IPS DF 4.7 (cell line): ENCODE measurements around the gene TMEM140.
"Not testable (repeated sequence)": the region's sequence is repeated elsewhere in the genome, so short reads cannot be mapped to it uniquely, and the experiment has no call there.

ENCODE experiments used
- DNase-seq: peaks from one replicate; pipeline ENCODE4 v3.0.0-alpha.2; 2013; ENCODE audit warnings: low spot score; ENCODE audit errors: extremely low read depth

The TMEM140 gene

DNA sequence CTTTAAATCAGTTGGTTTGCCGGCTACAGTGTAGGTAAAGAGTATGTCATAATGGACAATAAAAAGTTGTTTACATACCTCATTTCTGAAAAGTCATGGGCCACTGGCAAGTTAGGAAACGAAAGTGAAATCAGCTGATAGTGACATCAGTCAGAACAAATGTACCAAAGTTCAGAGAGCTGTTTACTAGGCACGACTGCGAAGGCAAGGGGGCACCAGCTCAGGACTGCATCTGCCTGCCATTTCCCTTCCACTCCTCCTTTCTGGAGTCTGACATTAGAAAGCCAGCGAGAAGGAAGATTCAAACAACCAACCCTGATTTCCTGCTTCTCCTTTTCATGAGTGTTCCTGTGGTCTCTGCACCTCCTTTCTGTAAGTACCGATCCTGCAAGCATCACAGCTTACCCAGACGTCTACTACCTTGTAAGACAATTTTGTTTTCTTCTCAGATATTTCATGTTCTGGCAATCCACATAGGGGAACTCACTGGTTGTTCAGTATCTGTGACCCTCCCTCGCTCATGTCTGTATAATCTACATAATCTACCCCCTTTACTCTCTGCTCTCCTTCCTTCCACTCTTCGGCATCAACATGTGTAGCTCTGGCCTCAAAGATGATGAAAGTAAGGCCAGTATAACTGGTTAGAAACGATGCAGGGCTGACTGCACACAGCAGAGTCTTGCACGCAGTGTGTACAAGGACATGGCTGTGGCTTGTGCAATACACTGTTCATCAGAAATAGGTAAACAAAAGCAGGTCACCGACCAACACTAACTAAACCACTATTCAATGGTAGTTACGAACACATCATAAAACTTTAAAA, at the start of gene TMEM140:
Gene TMEM140, plus strand, starts transcription at position 174 of the 823 bp plus-strand sequence. CDS start 16,370 bp downstream, outside the sequence.
- no peak for DNase-seq

DNA sequence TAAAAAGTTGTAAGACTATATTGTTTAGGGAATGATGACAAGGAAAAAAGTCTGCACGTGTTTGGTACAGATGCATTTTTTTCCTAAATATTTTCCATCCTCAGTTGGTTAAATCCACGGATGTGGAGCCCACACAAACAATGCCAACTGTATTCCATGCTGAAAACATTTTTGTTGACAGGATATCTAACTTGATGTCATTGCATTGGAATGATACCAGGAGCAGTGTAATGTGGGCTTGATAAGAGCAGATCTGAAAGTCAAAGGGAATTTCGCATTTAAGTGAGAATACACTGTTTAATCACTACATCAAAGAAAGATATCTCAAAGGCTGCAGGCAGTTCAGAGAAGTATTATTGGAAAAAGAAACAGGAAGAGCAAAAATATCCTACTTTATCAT, 49.5 kb upstream of the TMEM140 start:
- DNase-seq = no peak

- DNase-seq = no peak
Observed at GRCh38 chr7:135100856-135101255, 47.0 kb upstream of the TMEM140 start.

- no peak for DNase-seq
Observed at GRCh38 chr7:135102372-135102771, 45.5 kb upstream of the TMEM140 start.

- DNase-seq = no peak
Observed at GRCh38 chr7:135109562-135109961, 38.3 kb upstream of the TMEM140 start.

GRCh38 chr7:135109976-135110375, 37.9 kb upstream of the TMEM140 start:
- no peak for DNase-seq

- no peak for DNase-seq
Observed at GRCh38 chr7:135111379-135111778, 36.5 kb upstream of the TMEM140 start.

GRCh38 chr7:135114622-135115021, 33.2 kb upstream of the TMEM140 start:
- DNase-seq = no peak

DNA sequence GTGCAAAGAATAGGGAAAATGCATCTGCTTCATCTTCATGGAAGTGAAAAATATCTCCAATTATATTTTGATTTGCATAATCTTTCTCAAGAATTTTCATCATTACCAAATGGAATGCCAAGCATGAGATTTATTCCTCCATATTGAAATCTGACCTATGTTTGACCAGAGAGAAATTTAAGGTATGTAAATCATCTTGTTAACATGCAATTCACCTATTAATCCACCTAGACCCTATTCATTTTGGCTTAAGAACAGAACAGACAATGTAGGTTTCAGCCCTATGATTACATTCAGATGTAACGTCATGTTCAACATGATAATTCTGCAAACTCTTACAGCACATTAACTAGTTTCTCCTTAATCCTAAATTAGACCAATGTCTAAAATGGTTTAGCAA, 30.8 kb upstream of the TMEM140 start:
- no peak for DNase-seq

DNA sequence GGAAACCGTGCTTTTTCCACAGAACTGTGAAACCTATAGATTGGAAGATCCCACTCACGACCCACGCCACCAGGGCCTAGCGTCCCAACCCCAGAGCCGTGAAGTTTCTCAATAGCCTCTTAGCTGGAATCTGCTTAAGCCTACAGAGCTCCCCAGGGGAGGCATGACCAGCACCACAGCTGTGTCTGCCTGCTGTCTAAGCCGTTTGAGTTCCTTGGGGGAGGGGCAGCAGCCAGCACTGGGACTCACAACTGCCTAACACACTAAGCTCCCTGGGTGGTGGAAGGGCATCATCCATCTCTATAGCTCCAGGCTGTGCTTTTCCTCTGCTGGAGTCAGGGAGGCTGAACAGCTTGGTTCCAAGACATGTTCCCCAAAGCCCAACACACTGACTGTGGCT, 26.0 kb upstream of the TMEM140 start:
- DNase-seq = no peak

- DNase-seq = not testable (repeated sequence)
Observed at GRCh38 chr7:135124631-135125030, 23.2 kb upstream of the TMEM140 start.

GRCh38 chr7:135128931-135129330, 18.9 kb upstream of the TMEM140 start:
- DNase-seq = no peak

DNA sequence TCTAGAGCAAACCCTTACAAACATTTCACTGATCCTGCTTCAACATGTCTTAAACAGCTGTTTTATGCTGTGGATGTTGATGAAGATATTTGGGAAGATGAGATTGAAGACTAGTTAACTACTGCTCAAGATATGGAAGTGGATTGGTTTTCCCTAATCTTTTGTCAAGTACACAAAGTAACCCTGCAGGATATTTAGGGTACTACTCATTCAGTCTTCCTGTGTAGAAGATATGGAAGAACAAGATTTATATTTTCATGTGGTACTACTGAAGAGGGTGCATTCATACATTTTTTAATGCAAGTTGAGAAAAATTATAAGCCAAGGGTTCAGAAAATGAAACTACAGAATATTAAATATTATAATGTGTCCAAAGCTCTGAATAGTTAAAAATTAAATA, 18.3 kb upstream of the TMEM140 start:
- no peak for DNase-seq

GRCh38 chr7:135143885-135144668, 3.8 kb upstream of the TMEM140 start:
- no peak for DNase-seq

- no peak for DNase-seq
Observed at GRCh38 chr7:135147341-135147898, 452 bp upstream of the TMEM140 start.

DNA sequence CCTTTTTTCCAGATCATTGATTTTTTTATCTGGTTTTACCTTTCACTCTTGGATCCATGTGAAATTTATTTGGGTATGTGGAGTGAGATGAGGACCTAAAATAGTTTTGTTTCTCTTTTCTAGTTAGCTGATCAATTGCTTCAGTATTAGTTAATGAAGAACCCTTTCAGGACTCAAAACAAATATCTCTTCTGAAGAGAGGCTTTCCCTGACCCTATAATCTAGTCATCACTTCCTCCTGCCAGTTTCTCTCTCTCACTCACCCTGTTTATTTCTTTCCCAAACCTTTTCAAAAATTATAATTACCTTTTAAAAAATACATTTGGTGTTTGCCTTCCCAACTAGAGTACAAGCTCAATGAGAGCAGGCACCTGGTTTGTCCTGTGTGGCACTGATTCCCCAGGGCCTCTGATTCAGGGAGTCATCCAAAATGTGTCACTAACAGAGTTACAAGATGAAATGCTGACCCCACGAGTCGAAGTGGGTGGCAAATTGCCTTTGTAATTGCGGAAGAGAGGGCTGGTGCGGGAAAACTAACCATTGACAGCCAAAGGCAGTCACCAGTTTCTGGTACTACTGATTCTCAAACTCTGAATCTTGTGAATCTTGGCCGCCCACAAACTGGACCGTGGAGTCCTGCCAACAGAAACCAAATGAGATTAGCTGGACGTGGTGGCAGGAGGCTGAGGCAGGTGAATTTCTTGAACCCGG, 2.4 kb downstream of the TMEM140 start:
- DNase-seq = no peak

- DNase-seq = no peak
Observed at GRCh38 chr7:135151132-135151531, 3.3 kb downstream of the TMEM140 start.

DNA sequence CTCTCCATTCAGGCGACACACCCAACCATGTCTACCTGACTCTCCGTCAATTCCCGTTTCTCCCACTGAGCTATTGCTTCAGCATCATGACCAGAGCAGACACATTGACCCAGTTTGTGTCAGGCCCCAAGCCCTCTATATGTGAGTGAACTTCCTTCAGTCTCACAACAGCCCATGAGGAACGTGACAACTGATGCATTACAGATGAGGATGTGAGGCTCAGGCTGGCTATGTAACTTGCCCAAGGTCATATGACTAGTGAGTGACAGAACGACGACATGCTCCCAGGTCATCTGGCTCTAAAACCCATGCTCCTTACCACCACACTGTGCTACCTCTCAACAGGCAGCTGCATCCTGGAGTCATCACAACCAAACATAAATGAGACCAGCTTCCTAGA, 3.7 kb downstream of the TMEM140 start:
- DNase-seq = no peak

- DNase-seq = no peak
Observed at GRCh38 chr7:135152442-135152841, 4.6 kb downstream of the TMEM140 start.

DNA sequence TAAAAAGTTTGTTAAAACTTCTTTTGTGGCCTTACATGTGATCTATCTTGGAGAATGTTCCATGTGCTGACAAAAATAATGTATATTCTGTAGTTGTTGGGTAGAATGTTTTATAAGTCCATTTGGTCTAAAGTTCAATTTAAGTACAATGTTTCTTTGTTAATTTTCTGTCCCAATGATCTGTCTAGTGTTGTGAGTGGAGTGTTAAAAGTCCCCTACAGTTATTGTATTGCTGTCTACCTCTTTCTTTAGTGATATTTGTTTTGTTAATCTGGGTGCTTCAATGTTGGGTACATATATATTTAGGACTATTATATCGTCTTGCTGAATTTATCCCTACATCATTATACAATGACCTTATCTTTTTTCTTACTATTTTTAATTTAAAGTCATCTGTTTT, 6.9 kb downstream of the TMEM140 start:
- no peak for DNase-seq

DNA sequence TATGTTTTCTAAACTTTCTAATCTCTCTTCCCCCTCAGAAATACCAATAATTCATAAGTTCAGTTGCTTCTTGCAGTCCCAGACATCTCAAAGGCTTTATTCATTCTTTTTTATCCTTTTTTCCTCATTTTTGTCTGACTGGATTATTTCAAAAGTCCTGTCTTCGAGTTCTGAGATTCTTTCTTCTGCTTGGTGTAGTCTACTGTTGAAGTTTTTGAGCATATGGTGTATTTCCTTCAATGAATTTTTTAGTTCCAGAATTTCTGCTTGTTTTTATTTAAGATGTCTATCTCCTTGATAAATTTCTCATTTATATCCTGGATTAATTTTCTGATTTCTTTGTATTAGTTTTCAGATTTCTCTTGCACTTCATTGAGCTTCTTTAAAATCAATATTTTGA, 8.4 kb downstream of the TMEM140 start:
- no peak for DNase-seq
